Stimulated activated CD4-positive, alpha-beta T cell treated with anti-CD3 and anti-CD28 coated beads, Interleukin-15, amount 100 ng/mL, for 24 hours (primary cell): ENCODE measurements around the gene EXOC3L4.

ENCODE experiments used
- DNase-seq: peaks from one replicate; pipeline ENCODE4 v3.0.0-alpha.2; 2020

The EXOC3L4 gene

GRCh38 chr14:103093856-103094405 lies 594 bp upstream of the EXOC3L4 start:
- DNase-seq = no peak

- no peak for DNase-seq
Measured at GRCh38 chr14:103095210-103095778, 769 bp downstream of the EXOC3L4 start.

- DNase-seq = no peak
Measured at GRCh38 chr14:103096387-103096786, 1.9 kb downstream of the EXOC3L4 start.

- no peak for DNase-seq
Measured at GRCh38 chr14:103097244-103097993, 2.9 kb downstream of the EXOC3L4 start.

GRCh38 chr14:103097994-103098957 lies 3.8 kb downstream of the EXOC3L4 start:
- no peak for DNase-seq

GRCh38 chr14:103099081-103099732 lies 4.7 kb downstream of the EXOC3L4 start:
- DNase-seq = no peak

GRCh38 chr14:103099733-103100280 lies 5.3 kb downstream of the EXOC3L4 start:
- no peak for DNase-seq

GRCh38 chr14:103100281-103101121 lies 6.0 kb downstream of the EXOC3L4 start:
- DNase-seq = no peak

- no peak for DNase-seq
Measured at GRCh38 chr14:103101257-103101962, 6.9 kb downstream of the EXOC3L4 start.

- no peak for DNase-seq
Measured at GRCh38 chr14:103101963-103102688, 7.6 kb downstream of the EXOC3L4 start.

GRCh38 chr14:103102689-103103260 lies 8.2 kb downstream of the EXOC3L4 start:
- no peak for DNase-seq

GRCh38 chr14:103103461-103104388 lies 9.2 kb downstream of the EXOC3L4 start:
- DNase-seq = peak; percentile 29

- DNase-seq = no peak
Measured at GRCh38 chr14:103104389-103104653, 9.8 kb downstream of the EXOC3L4 start.

- peak; percentile 80 for DNase-seq
Measured at GRCh38 chr14:103104654-103105452, 10.3 kb downstream of the EXOC3L4 start.

- DNase-seq = no peak
Measured at GRCh38 chr14:103105580-103106150, 11.1 kb downstream of the EXOC3L4 start.

GRCh38 chr14:103107455-103107854 lies 12.9 kb downstream of the EXOC3L4 start:
- no peak for DNase-seq

GRCh38 chr14:103107941-103108748 lies 13.6 kb downstream of the EXOC3L4 start:
- DNase-seq = no peak
